SJSA1 (cell line): ENCODE measurements around the gene CCDC70. TPM values are rescaled to one million over a fixed set of nuclear protein-coding genes. Genes with fewer than 3 reads are reported as not detected.

Experiments
- DNase-seq, 2 experiments: peaks; one replicate each; pipeline ENCODE4 v3.0.0-alpha.2; 2015 to 2020; ENCODE audit warnings: low spot score in 2 of 2, low read depth in 1 of 2
- H3K27ac ChIP-seq: fragments of 250-450 bp; sonication (Bioruptor Pico); 2 replicates; pipeline ENCODE4 v1.5.1; 2020; ENCODE audit warnings: mild to moderate bottlenecking, moderate library complexity
- H3K27me3 ChIP-seq: fragments of 250-450 bp; sonication (Bioruptor Pico); replicated peaks from 2 replicates; pipeline ENCODE4 v1.5.1; 2020; ENCODE audit warnings: mild to moderate bottlenecking, moderate library complexity
- H3K36me3 ChIP-seq: fragments of 250-450 bp; sonication (Bioruptor Pico); 2 replicates; pipeline ENCODE4 v1.5.1; 2020; ENCODE audit warnings: mild to moderate bottlenecking
- H3K4me1 ChIP-seq: fragments of 250-450 bp; sonication (Bioruptor Pico); replicated peaks from 2 replicates; pipeline ENCODE4 v1.6.1; 2021; ENCODE audit warnings: mild to moderate bottlenecking
- H3K4me3 ChIP-seq: fragments of 250-450 bp; sonication (Bioruptor Pico); 2 replicates; pipeline ENCODE4 v1.5.1; 2020; ENCODE audit warnings: mild to moderate bottlenecking
- H3K9me3 ChIP-seq: fragments of 250-450 bp; sonication (Bioruptor Pico); replicated peaks from 2 replicates; pipeline ENCODE4 v1.5.1; 2020; ENCODE audit warnings: mild to moderate bottlenecking
- total RNA-seq: library from RNA; depleted of rRNA; stranded (reverse); fragments of >200 nt; shearing (Covaris generic); gene quantifications from 2 replicates; pipeline ENCODE4 v1.2.3, GENCODE V29; 2014

CCDC70 gene
- total RNA-seq, 1 experiment from 2014 or later, result 0.58 TPM

GRCh38 chr13:51858433-51859247 is 3.1 kb upstream of the CCDC70 start:
- no peaks in the 10 kb centered on the region for H3K27me3 ChIP-seq
- H3K27ac ChIP-seq, result no peak overlapping the region
- no peaks in the 10 kb centered on the region for H3K36me3 ChIP-seq
- H3K4me1 ChIP-seq, result peaks cover 10% of the 10 kb centered on the region
- no peak for DNase-seq
- H3K9me3 ChIP-seq, result no peaks in the 10 kb centered on the region
- no peak overlapping the region for H3K4me3 ChIP-seq

- no peak for DNase-seq
Measured at GRCh38 chr13:51862957-51863356, 1.2 kb downstream of the CCDC70 start.

GRCh38 chr13:51865838-51866237 is 4.1 kb downstream of the CCDC70 start:
- Histone ChIP-seq H3K4me1 (peaks cover 10% of the 10 kb centered on the region), H3K9me3 (no peaks in the 10 kb centered on the region)

More at GRCh38 chr13:51862957-51863356, 1.2 kb downstream of the CCDC70 start:
- Histone ChIP-seq H3K4me1 (peaks cover 10% of the 10 kb centered on the region), H3K27ac (no peak overlapping the region), H3K9me3 (no peaks in the 10 kb centered on the region), H3K27me3 (no peaks in the 10 kb centered on the region), H3K36me3 (no peaks in the 10 kb centered on the region), H3K4me3 (no peak overlapping the region)

GRCh38 chr13:51867062-51867461 is 5.3 kb downstream of the CCDC70 start:
- H3K4me3 ChIP-seq, result no peak overlapping the region
- DNase-seq, result no peak
- no peaks in the 10 kb centered on the region for H3K9me3 ChIP-seq
- no peaks in the 10 kb centered on the region for H3K27me3 ChIP-seq
- no peaks in the 10 kb centered on the region for H3K36me3 ChIP-seq
- no peak overlapping the region for H3K27ac ChIP-seq
- peaks cover under 1% of the 10 kb centered on the region for H3K4me1 ChIP-seq

More at GRCh38 chr13:51865838-51866237, 4.1 kb downstream of the CCDC70 start:
- H3K36me3 ChIP-seq, result no peaks in the 10 kb centered on the region
- H3K27ac ChIP-seq, result no peak overlapping the region
- no peak for DNase-seq
- no peaks in the 10 kb centered on the region for H3K27me3 ChIP-seq
- no peak overlapping the region for H3K4me3 ChIP-seq

- no peaks in the 10 kb centered on the region for H3K4me1 ChIP-seq
- no peak for DNase-seq
Measured at GRCh38 chr13:51869916-51870315, 8.1 kb downstream of the CCDC70 start.

GRCh38 chr13:51870616-51871015 is 8.8 kb downstream of the CCDC70 start:
- no peaks in the 10 kb centered on the region for H3K36me3 ChIP-seq
- no peaks in the 10 kb centered on the region for H3K27me3 ChIP-seq

More at GRCh38 chr13:51869916-51870315, 8.1 kb downstream of the CCDC70 start:
- Histone ChIP-seq H3K27me3 (no peaks in the 10 kb centered on the region), H3K4me3 (no peak overlapping the region), H3K36me3 (no peaks in the 10 kb centered on the region), H3K27ac (no peak overlapping the region), H3K9me3 (no peaks in the 10 kb centered on the region)

GRCh38 chr13:51873117-51873798 is 11.5 kb downstream of the CCDC70 start:
- Histone ChIP-seq H3K9me3 (no peaks in the 10 kb centered on the region), H3K27ac (no peak overlapping the region), H3K36me3 (no peaks in the 10 kb centered on the region), H3K4me1 (no peaks in the 10 kb centered on the region), H3K4me3 (no peak overlapping the region), H3K27me3 (no peaks in the 10 kb centered on the region)
- DNase-seq, result no peak

More at GRCh38 chr13:51870616-51871015, 8.8 kb downstream of the CCDC70 start:
- Histone ChIP-seq H3K4me1 (no peaks in the 10 kb centered on the region), H3K9me3 (no peaks in the 10 kb centered on the region), H3K27ac (no peak overlapping the region), H3K4me3 (no peak overlapping the region)
- no peak for DNase-seq

- H3K36me3 ChIP-seq, result no peaks in the 10 kb centered on the region
- DNase-seq, result no peak
- no peak overlapping the region for H3K4me3 ChIP-seq
- no peaks in the 10 kb centered on the region for H3K27me3 ChIP-seq
- H3K4me1 ChIP-seq, result no peaks in the 10 kb centered on the region
- no peaks in the 10 kb centered on the region for H3K9me3 ChIP-seq
- H3K27ac ChIP-seq, result no peak overlapping the region
Measured at GRCh38 chr13:51873837-51874236, 12.1 kb downstream of the CCDC70 start.

- no peak for DNase-seq
- H3K27me3 ChIP-seq, result no peaks in the 10 kb centered on the region
Measured at GRCh38 chr13:51874651-51875050, 12.9 kb downstream of the CCDC70 start.

GRCh38 chr13:51879133-51879532 is 17.4 kb downstream of the CCDC70 start:
- H3K27ac ChIP-seq, result no peak overlapping the region
- H3K36me3 ChIP-seq, result no peaks in the 10 kb centered on the region
- no peak for DNase-seq
- no peaks in the 10 kb centered on the region for H3K27me3 ChIP-seq
- no peak overlapping the region for H3K4me3 ChIP-seq
- H3K4me1 ChIP-seq, result no peaks in the 10 kb centered on the region
- no peaks in the 10 kb centered on the region for H3K9me3 ChIP-seq

More at GRCh38 chr13:51874651-51875050, 12.9 kb downstream of the CCDC70 start:
- Histone ChIP-seq H3K36me3 (no peaks in the 10 kb centered on the region), H3K27ac (no peak overlapping the region), H3K4me3 (no peak overlapping the region), H3K4me1 (no peaks in the 10 kb centered on the region), H3K9me3 (no peaks in the 10 kb centered on the region)

GRCh38 chr13:51881296-51881695 is 19.5 kb downstream of the CCDC70 start:
- Histone ChIP-seq H3K36me3 (no peaks in the 10 kb centered on the region), H3K4me1 (no peaks in the 10 kb centered on the region), H3K27ac (no peak overlapping the region), H3K27me3 (no peaks in the 10 kb centered on the region), H3K4me3 (no peak overlapping the region), H3K9me3 (no peaks in the 10 kb centered on the region)
- no peak for DNase-seq

- no peak for DNase-seq
- H3K36me3 ChIP-seq, result no peaks in the 10 kb centered on the region
- H3K4me3 ChIP-seq, result no peak overlapping the region
- no peaks in the 10 kb centered on the region for H3K9me3 ChIP-seq
- H3K27ac ChIP-seq, result no peak overlapping the region
- H3K4me1 ChIP-seq, result no peaks in the 10 kb centered on the region
- H3K27me3 ChIP-seq, result no peaks in the 10 kb centered on the region
Measured at GRCh38 chr13:51882570-51883225, 20.9 kb downstream of the CCDC70 start.

GRCh38 chr13:51883226-51883600 is 21.4 kb downstream of the CCDC70 start:
- Histone ChIP-seq H3K27ac (no peak overlapping the region), H3K4me3 (no peak overlapping the region), H3K9me3 (no peaks in the 10 kb centered on the region), H3K27me3 (no peaks in the 10 kb centered on the region), H3K36me3 (no peaks in the 10 kb centered on the region), H3K4me1 (no peaks in the 10 kb centered on the region)
- DNase-seq, result no peak

- DNase-seq, result no peak
- H3K4me3 ChIP-seq, result no peak overlapping the region
- no peak overlapping the region for H3K27ac ChIP-seq
- H3K9me3 ChIP-seq, result no peaks in the 10 kb centered on the region
- H3K4me1 ChIP-seq, result no peaks in the 10 kb centered on the region
- no peaks in the 10 kb centered on the region for H3K27me3 ChIP-seq
- H3K36me3 ChIP-seq, result no peaks in the 10 kb centered on the region
Measured at GRCh38 chr13:51885651-51886050, 23.9 kb downstream of the CCDC70 start.
